ES-I3 (cell line): ENCODE results near the gene SIGLEC11.
"Not testable (repeated sequence)": the region's sequence is repeated elsewhere in the genome, so short reads cannot be mapped to it uniquely, and the experiment has no call there.

ENCODE experiments used
- H3K36me3 ChIP-seq: 2 replicates; pipeline ENCODE4 v1.6.1; 2013; ENCODE audit warnings: mild to moderate bottlenecking, low read length, control low read depth, moderate library complexity; ENCODE audit not compliant: insufficient read depth
- H3K4me1 ChIP-seq: 2 replicates; pipeline ENCODE4 v1.6.1; 2013; ENCODE audit warnings: mild to moderate bottlenecking, control low read depth, low read length; ENCODE audit not compliant: insufficient read depth
- H3K9ac ChIP-seq: 2 replicates; pipeline ENCODE4 v1.6.1; 2013; ENCODE audit warnings: low read depth, mild to moderate bottlenecking, low read length, moderate library complexity
- H3K9me3 ChIP-seq: 2 replicates; pipeline ENCODE4 v1.6.1; 2013; ENCODE audit warnings: mild to moderate bottlenecking, low read length, moderate library complexity; ENCODE audit not compliant: control insufficient read depth, insufficient read depth

SIGLEC11 gene

GRCh38 chr19:49931293-49932040, 29.5 kb downstream of the SIGLEC11 start:
- H3K9me3 ChIP-seq = no peaks in the 10 kb centered on the region
- no peaks in the 10 kb centered on the region; the same call in 1 of the 2 replicates for H3K4me1 ChIP-seq
- H3K9ac ChIP-seq = no peak overlapping the region
- peaks cover 9% of the 10 kb centered on the region for H3K36me3 ChIP-seq

GRCh38 chr19:49930483-49931011, 30.4 kb downstream of the SIGLEC11 start:
- Histone ChIP-seq H3K4me1 (no peaks in the 10 kb centered on the region; the same call in 1 of the 2 replicates), H3K36me3 (peaks cover 13% of the 10 kb centered on the region)

GRCh38 chr19:49929611-49930482, 31.1 kb downstream of the SIGLEC11 start:
- peak overlapping the region; percentile 93 for H3K9ac ChIP-seq
- H3K4me1 ChIP-seq = no peaks in the 10 kb centered on the region; the same call in 1 of the 2 replicates

More at GRCh38 chr19:49930483-49931011, 30.4 kb downstream of the SIGLEC11 start:
- Histone ChIP-seq H3K9me3 (no peaks in the 10 kb centered on the region), H3K9ac (peak overlapping the region; percentile 93)

GRCh38 chr19:49929121-49929610, 31.8 kb downstream of the SIGLEC11 start, which contains the start of the genes ATF5 and NUP62:
ATF5 (plus strand) TSS chr19:49929205; CDS start chr19:49930851, 1,646 bp downstream.
NUP62 (minus strand) TSS chr19:49929504; CDS start chr19:49909807, 19,697 bp downstream.
- no peaks in the 10 kb centered on the region; the same call in 1 of the 2 replicates for H3K4me1 ChIP-seq
- peaks cover 16% of the 10 kb centered on the region for H3K36me3 ChIP-seq
- H3K9ac ChIP-seq = peak within 1 kb of the TSS; percentile 93
- H3K9me3 ChIP-seq = no peaks in the 10 kb centered on the region

More at GRCh38 chr19:49929611-49930482, 31.1 kb downstream of the SIGLEC11 start:
- Histone ChIP-seq H3K36me3 (peaks cover 16% of the 10 kb centered on the region), H3K9me3 (no peaks in the 10 kb centered on the region)

GRCh38 chr19:49927526-49928264, 33.3 kb downstream of the SIGLEC11 start:
- peaks cover 16% of the 10 kb centered on the region for H3K36me3 ChIP-seq
- no peak overlapping the region for H3K9ac ChIP-seq
- no peaks in the 10 kb centered on the region for H3K9me3 ChIP-seq
- no peaks in the 10 kb centered on the region for H3K4me1 ChIP-seq

GRCh38 chr19:49926515-49926914, 34.5 kb downstream of the SIGLEC11 start:
- Histone ChIP-seq H3K36me3 (peaks cover 16% of the 10 kb centered on the region), H3K9me3 (no peaks in the 10 kb centered on the region), H3K9ac (no peak overlapping the region), H3K4me1 (no peaks in the 10 kb centered on the region)

- Histone ChIP-seq H3K4me1 (no peaks in the 10 kb centered on the region), H3K9me3 (no peaks in the 10 kb centered on the region), H3K36me3 (peaks cover 18% of the 10 kb centered on the region), H3K9ac (no peak overlapping the region)
Measured at GRCh38 chr19:49925486-49925885, 35.5 kb downstream of the SIGLEC11 start.

GRCh38 chr19:49924881-49925210, 36.1 kb downstream of the SIGLEC11 start:
- Histone ChIP-seq H3K9ac (peak overlapping the region; percentile 14; the same call in 1 of the 2 replicates), H3K36me3 (peaks cover 19% of the 10 kb centered on the region)
- not testable (repeated sequence) for H3K9me3 ChIP-seq, H3K4me1 ChIP-seq

- Histone ChIP-seq H3K9me3 (no peaks in the 10 kb centered on the region), H3K4me1 (no peaks in the 10 kb centered on the region), H3K36me3 (peaks cover 19% of the 10 kb centered on the region), H3K9ac (peak overlapping the region; percentile 14; the same call in 1 of the 2 replicates)
Measured at GRCh38 chr19:49924004-49924880, 36.7 kb downstream of the SIGLEC11 start.

GRCh38 chr19:49923055-49924003, 37.6 kb downstream of the SIGLEC11 start:
- no peaks in the 10 kb centered on the region for H3K4me1 ChIP-seq
- H3K9me3 ChIP-seq = no peaks in the 10 kb centered on the region
- peaks cover 19% of the 10 kb centered on the region for H3K36me3 ChIP-seq
- H3K9ac ChIP-seq = no peak overlapping the region

GRCh38 chr19:49921871-49922795, 38.8 kb downstream of the SIGLEC11 start:
- H3K36me3 ChIP-seq = peaks cover 16% of the 10 kb centered on the region
- H3K9me3 ChIP-seq = no peaks in the 10 kb centered on the region
- H3K9ac ChIP-seq = no peak overlapping the region
- peaks cover 4% of the 10 kb centered on the region; the same call in 1 of the 2 replicates for H3K4me1 ChIP-seq
